COLO668 (cell line): Measurements from ENCODE around the gene HTR5A.
"Not testable (repeated sequence)": the region's sequence is repeated elsewhere in the genome, so short reads cannot be mapped to it uniquely, and the experiment has no call there.

Source experiments
- DNase-seq: peaks from one replicate; lab custom pipeline; 2025; ENCODE audit not compliant: unreplicated experiment; lab: John Stamatoyannopoulos, UW

Gene HTR5A

DNA sequence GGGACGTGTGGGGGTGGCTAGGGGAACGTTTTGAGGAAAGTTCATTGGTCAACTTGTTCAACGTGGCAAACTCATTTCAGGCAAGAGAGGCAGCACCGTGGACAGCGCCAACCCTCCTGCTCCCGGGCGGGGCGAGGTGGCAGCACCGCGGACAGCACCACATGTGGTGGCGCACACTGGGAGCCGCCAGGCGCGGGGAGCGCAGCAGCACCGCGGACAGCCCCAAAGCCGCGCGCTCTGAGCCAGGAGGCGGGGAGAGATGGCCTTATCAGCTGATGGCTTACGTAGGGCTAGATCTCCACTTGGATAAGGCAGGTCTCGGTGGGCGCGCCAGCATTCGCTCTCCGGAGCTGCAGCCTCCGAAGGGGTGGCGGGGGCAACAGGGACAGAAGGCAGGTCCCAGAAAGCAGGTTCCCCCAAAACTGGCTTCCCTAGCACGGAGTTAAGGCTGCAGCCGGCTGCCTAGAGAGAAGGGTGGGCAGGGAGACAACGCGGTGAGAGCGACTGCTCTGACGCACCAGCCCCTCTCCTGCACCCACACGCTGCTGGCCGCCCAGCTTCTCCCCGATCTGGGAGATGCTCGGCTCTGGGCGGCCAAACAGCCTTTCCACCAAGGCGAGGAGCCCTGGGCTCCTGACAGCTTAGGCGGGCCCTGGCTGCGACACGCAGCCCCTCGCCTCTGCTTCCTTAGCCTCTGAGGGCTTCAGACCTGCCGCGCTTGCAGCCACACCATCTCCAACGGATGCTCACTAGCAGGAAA, at the start of gene HTR5A:
TSS of gene HTR5A (plus strand) at position 333 of the 760 bp plus-strand sequence. CDS start 576 bp downstream, outside the sequence.
- DNase-seq = peak; percentile 15

DNA sequence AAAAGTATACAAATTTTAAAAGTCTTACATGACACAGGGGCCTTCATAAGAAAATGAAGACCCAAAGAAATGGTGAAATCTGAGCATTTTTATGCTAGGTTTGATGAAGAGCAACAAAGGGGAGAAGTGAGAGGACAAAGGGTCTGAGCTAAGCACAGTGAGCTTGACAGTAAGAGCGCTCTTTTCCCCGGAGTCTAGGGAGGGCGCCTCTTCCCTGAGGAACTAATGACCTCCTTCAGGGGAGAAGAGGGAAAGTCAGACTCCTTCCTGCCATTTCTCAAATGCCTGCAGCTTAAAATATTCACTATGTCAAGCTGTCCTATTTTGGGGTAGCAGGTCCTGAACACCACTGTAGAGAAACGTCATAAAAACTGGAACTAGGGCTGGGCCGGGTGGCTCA, 49.1 kb upstream of the HTR5A start:
- DNase-seq = no peak

DNA sequence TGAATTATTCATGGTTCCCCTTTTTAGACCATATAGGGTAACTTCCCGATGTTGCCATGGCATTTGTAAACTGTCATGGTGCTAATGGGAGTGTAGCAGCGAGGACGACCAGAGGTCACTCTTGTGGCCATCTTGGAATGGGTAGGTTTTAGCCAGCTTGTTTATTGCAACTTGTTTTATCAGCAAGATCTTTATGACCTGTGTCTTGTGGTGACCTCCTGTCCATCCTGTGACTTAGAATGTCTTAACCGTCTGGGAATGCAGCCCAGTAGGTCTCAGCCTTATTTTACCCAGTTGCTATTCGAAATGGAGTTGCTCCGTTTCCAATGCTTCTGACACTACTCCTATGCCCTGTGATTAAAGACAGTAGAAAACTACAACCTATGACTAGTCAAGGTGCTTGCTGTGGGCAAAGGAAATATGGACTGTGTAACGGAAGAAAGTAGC, 48.4 kb upstream of the HTR5A start:
- no peak for DNase-seq

DNA sequence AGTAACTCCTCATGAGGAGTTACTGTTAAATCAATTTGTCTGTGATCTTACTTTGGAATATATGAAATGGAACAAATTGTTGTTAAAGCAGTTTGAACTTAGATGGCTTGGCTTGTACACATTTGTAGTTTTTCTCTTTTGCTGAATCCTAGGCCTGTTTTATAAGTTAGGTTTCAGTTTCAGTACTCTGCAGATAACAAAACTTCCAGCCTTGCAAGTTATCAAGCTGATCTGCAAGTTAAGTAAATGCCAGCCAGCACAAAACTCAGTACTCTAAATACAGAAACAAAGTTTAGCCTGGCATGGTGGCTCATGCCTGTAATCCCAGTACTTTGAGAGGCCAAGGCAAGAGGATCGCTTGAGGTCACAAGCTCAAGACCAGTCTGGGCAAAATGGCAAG, 42.2 kb upstream of the HTR5A start:
- DNase-seq = no peak

DNA sequence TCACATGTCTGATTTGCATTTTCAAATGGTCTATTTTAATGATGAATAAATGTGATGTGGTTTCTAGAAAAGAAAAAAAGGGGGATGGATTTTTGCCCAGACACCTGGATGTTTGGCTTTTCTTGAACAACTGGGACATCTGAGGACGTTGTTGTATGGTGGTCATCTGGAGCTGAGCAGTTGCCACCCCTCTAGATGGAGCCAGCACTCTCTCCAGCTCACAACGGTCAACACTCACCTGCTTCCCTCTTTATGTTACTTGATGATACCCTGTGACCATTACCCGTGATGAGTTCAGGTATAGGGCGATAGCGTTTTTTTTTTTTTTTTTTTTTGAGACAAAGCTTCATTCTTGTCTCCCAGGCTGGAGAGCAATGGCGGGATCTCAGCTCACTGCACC, 37.1 kb upstream of the HTR5A start:
- no peak for DNase-seq

DNA sequence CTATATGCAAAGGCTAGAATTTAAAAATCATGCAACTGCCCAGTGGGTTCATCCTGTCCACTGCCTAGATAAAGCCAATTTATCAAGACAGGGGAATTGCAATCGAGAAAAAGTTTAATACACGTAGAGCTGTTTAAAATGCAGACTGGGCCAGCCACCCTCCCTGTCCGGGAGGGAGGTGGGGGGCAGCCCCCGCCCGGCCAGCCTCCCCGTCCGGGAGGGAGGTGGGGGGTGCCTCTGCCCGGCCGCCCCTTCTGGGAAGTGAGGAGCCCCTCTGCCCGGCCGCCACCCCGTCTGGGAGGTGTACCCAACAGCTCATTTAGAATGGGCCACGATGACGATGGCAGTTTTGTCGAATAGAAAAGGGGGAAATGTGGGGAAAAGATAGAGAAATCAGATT, 35.6 kb upstream of the HTR5A start:
- not testable (repeated sequence) for DNase-seq

DNA sequence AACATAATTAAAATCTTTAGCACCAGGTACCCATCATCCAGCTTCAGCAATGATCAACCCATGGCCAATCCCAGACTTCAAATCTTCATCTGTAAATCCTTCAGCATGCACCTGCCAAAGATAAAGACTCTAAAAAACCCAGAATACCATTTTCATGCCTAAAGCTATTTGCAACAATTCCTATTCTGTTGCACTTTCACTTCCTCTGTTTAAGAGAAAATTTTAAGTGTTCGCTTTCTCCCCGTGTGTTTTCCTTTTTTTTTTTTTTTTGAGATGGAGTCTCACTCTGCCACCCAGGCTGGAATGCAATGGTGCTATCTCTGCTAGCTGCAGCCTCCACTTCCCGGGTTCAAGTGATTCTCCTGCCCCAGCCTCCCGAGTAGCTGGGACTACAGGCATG, 31.8 kb upstream of the HTR5A start:
- DNase-seq = no peak

DNA sequence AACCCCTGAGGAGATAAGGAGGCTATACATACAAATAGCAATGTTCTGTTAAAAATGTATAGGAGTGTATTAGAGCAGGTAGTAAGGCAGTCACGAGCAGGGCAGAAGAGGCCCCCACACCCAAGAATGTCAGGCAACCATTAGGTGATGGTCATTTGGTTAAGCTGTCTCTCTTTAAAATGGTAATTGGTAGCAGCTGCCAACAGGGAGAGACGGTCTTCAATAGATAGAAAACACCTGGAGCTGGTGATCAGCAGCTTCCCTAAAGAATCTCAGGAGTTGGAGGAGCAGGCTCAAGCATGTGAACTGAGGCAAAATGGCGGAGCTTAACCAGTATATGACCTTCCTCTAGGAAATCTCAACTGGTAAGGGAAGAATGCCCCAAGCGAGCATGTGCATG, 26.4 kb upstream of the HTR5A start:
- no peak for DNase-seq

DNA sequence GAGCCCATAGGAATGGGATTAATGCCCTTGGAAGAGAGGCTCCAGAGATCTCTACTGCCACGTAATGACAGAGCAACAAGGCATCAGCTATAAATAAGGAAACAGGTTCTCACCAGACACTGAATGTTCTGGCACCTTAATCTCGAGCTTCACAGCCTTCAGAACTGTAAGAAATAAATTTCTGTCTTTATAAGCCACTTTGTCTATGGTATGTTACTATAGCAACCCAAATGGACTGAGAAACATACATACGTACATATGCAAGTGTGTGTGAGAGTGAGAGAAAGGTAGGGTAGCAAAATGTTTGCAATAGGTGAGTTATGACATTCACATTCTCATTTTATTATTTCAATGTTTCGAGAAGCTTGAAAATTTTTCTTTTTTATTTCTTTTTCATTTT, 22.1 kb upstream of the HTR5A start:
- no peak for DNase-seq

DNA sequence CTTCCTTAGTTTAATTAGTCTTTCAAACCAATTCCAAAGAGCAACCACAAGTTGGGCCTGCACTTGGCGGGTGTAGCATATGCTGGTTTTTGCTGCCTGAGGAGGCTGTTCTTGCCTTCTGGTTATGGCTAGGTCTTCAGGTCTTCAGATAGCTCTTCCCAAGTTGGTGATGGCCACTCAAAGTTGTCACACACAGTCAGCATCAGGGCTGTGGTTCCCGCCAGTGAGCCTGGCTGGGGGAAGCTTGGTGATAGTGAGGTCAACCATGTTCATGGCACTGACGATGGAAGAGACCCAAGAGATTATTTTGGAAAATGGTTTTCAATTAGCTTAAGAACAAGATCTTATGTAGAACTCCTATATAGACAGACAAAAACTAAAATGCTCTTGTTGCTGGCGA, 18.8 kb upstream of the HTR5A start:
- DNase-seq = no peak

DNA sequence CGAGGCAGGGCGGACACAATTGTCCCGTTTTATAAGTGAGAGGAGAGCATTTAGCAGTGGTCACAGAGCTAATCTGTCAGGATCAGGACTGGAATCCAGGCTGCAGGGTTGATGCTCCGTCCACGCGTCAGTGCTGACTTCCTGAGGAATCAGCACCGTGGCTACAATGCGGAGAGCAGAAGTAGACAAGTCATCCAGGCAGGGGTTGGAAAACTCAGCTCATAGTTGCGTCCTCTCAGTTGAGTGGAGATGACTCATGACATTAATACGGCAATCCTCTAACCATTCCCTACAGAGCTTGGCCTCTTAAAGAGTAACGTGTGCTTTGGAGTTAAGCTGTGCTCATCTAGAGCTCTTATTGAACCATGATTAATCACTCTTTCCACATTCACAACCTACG, 17.1 kb upstream of the HTR5A start:
- DNase-seq = no peak

DNA sequence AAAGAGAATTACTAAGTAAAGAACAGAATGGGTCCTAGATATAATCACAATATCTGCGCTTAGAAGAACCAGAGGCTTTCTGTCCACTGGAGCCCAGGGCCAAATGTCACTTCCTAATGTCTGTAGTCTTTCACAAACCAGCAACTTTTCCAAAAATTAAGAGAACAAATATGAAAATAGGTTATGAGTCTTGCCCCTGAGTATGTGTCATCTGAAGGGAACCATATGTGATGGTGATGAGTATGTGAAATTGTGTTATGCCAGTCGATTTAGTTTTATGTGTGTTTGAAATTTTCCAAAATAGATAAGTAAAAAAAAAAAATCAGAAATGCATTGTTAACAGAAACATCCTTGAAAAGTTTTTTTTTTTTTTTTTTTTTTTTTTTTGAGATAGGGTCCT, 15.4 kb upstream of the HTR5A start:
- no peak for DNase-seq

DNA sequence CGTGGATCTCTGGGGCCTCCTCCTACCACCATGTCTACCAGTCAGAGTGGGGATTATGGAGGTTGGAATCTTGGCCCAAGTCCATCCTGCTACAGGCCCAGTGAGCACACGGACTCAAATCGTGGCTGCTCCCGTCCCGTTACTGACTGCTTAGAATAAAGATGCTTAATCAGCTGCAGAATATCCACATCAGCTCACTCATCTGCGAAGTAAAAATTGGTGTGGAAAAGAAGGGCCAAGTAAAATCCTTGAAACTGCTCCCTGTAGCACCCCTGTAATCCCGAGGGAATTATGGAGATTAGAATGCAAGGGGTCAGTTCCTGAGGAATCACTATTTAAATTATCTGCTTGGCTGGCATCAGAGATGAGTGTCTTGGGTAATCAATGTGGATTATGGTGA, 13.0 kb upstream of the HTR5A start:
- DNase-seq = no peak

DNA sequence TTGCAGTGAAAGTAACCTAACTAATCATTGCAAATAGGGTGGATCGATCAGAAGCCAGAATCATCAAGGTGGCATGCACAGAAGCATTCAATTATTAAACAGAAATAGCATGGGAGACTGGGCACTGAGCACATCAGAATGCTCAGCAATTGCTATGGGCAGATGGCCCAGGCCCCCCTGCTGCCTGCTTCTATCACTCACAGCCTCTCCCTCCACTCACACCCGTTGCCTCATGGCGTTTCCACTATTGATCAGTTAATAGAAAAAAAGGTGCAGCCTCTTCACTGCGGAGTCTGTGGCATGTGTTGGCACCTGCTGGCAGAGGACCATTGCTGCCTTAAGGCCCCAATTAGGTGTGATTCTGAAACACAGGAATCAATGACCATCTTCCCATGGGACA, 11.2 kb upstream of the HTR5A start:
- no peak for DNase-seq

DNA sequence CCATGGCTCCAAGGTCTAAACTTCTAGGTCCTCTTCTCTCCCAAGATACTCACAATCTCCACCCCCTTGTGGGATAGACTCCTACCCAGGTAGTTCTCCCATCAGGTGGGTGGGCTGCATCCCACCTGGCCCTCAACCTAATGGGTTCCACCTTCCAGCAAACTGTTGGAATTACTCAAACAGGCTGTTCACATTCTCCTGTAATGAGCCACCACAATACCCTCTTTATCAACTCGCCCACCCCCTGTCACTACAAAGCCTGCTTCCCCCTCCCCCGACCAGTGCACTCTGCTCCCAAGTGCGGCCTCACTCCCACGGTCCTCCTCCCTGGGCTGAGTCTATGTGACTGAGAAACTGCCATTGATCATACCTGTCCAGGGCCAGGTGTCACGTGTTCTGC, 10.4 kb upstream of the HTR5A start:
- no peak for DNase-seq

DNA sequence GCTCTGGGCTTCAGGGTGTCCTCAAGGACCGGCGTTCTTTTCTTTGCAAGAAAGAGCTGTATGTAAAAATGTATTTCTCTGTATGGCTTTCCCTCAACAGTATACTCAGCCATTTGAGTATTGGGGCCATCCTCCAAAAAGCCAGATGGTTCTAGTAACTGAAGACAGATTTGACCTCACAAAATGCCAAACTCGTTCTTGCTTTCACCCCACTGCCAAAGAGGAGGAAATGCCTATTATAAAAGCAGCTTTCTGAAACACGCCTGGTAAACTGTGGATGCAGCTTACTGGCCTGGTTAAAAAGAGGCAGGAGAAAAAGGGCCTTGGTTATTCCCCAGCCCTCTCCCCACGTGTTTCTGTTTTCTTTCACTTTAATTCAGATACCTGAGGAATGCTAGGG, 7.7 kb upstream of the HTR5A start:
- no peak for DNase-seq

DNA sequence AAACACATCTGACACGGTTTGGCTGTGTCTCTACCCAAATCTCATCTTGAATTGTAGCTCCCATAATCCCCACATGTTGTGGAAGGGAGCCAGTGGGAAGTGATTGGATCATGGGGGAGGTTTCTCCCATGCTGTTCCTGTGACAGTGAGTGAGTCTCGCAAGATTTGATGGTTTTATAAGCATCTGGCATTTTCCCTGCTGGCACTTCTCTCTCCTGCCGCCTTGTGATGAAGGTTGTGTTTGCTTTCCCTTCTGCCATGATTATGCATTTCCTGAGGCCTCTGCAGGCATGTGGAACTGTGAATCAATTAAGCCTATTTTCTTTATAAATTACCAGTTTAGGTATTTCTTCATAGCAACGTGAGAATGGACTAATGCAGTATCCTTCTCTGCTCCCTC, 5.9 kb upstream of the HTR5A start:
- no peak for DNase-seq

DNA sequence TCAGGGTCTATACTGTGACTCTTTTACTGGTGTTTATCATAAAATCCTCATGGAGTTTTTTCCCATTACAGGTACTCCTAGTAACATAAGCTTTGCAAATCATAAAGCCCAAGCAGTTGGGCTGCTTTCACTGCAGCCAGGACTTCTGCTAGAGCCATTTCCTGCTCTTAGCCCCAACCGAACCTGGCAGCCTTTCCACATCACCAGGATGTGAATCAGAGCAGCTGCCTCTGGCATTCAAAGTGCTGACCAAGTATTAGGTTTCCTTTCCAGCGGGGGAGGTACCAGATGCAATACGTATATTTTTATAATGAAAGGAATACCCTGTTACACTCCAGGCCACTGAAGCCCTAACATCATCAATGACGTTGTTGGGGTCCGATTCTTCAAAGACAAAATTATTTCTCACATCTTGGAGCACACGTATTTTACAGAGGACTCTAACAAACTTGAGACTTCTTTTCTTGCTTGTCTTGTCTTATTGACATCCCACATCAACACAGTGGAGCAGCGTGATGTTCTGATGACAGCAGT, 3.6 kb upstream of the HTR5A start:
- DNase-seq = peak; percentile 19

DNA sequence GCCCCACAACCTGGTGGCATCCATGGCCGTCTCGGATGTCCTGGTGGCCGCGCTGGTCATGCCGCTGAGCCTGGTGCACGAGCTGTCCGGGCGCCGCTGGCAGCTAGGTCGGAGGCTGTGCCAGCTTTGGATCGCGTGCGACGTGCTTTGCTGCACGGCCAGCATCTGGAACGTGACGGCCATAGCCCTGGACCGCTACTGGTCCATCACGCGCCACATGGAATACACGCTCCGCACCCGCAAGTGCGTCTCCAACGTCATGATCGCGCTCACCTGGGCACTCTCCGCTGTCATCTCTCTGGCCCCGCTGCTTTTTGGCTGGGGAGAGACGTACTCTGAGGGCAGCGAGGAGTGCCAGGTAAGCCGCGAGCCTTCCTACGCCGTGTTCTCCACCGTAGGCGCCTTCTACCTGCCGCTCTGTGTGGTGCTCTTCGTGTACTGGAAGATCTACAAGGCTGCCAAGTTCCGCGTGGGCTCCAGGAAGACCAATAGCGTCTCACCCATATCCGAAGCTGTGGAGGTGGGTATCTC, 1.1 kb downstream of the HTR5A start:
- no peak for DNase-seq

DNA sequence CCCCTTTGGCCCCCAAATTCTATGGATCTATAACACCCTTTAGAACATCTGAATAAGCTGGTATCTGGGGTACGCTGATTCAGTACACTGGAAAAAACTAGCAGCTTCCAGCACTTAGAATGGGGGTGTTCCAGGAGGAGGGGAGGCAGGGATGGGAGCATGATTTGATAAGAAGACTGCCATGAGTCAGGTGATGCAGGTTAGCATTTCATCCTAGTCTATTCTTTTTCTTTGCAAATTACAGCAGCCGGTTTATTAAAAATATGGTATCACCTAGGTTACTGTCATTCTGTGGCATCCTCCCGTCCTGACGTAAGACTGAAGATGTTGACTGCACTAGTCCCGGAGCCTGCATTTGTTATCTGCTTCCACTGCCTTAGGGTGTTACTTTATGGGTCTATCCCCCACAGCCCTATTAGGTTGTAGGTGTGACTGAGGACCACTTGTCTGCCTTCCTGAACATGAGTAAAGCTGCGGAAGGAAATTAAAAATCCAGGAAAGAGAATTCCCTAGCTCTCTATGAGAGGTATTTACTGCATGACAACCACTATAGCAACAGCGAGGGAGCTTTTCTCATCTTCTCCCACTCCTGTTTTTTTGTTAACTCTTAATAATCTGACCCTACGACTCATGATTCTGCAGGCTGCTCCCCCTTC, 1.9 kb downstream of the HTR5A start:
- DNase-seq = no peak

DNA sequence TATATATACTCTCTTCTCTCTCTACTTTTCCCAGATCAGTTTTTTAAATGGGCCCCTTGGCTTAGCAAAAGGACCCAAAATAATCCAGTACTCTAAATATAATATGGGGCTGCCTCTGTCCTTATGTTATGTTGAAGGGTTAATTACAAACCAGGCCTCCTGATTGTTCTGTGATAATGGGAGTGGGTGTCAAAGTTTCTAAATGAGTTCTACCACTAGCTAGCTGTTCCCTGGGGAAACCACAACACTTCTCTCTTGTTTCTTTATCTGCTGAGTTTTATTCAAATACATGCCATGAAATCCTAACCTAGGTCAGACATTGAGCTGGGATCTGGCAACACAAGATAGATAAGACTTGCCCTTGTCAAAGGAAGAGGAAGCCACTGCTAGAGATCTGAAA, 3.8 kb downstream of the HTR5A start:
- DNase-seq = no peak

DNA sequence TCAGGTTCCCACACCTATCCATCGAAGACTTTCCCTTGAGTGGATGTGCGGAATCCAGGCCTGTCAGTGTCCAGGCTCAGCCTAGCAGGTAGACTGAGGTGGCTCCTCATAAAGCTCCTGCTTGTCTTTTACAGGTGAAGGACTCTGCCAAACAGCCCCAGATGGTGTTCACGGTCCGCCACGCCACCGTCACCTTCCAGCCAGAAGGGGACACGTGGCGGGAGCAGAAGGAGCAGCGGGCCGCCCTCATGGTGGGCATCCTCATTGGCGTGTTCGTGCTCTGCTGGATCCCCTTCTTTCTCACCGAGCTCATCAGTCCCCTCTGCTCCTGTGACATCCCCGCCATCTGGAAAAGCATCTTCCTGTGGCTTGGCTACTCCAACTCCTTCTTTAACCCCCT, 13.9 kb downstream of the HTR5A start:
- DNase-seq = no peak
